SK-N-SH (cell line): Measurements from ENCODE around the gene CTBP1. TPM values are rescaled to one million over a fixed set of nuclear protein-coding genes. Genes with fewer than 3 reads are reported as not detected.

Experiments used
- CTCF ChIA-PET: fragments of 300-600, 350-600 bp; formaldehyde crosslinking; extraction: SDS; loops from one replicate; lab custom pipeline; 2021; lab: Yijun Ruan, JAX
- POLR2A ChIA-PET: fragments of 350-600 bp; sonication (Branson Sonifier 250); formaldehyde crosslinking; extraction: SDS; loops from one replicate; lab custom pipeline; 2020; ENCODE audit warnings: antibody characterized with exemption, inconsistent platforms; lab: Yijun Ruan, JAX
- DNase-seq: peaks from one replicate; pipeline ENCODE4 v3.0.0; 2012
- H2AFZ ChIP-seq: fragments of 200-600 bp; sonication (generic); 2 replicates; pipeline ENCODE4 v1.8.1; 2016; ENCODE audit warnings: antibody characterized with exemption, mild to moderate bottlenecking, low read depth
- H3F3A ChIP-seq: fragments of 200-600 bp; sonication (generic); replicated peaks from 2 replicates; pipeline ENCODE3; 2016; ENCODE audit warnings: antibody characterized with exemption, mild to moderate bottlenecking; ENCODE audit not compliant: insufficient read depth
- H3K27ac ChIP-seq, 2 experiments: fragments of 200-500 bp in 1 of 2; fragments of 200-600 bp in 1 of 2; sonication (Bioruptor generic) in 1 of 2; sonication (generic), shearing (Covaris generic) in 1 of 2; 2 replicates each; pipeline versions ENCODE4 v1.5.1 to v1.6.1; 2014 to 2016; ENCODE audit warnings: low read depth in 2 of 2, inconsistent platforms in 1 of 2, low read length in 1 of 2, mild to moderate bottlenecking in 1 of 2, mixed read lengths in 1 of 2
- H3K27me3 ChIP-seq: fragments of 200-600 bp; sonication (generic), shearing (Covaris generic); 2 replicates; pipeline ENCODE4 v1.6.1; 2016; ENCODE audit warnings: mixed run types; ENCODE audit not compliant: insufficient read depth
- H3K36me3 ChIP-seq, 2 experiments: fragments of 200-500 bp in 1 of 2; fragments of 200-600 bp in 1 of 2; sonication (Bioruptor generic) in 1 of 2; sonication (generic) in 1 of 2; replicated peaks in 1 of 2; 2 replicates each; pipeline versions ENCODE3 to v1.5.1; 2014 to 2016; ENCODE audit warnings: low read length in 1 of 2, mild to moderate bottlenecking in 1 of 2; ENCODE audit not compliant: insufficient read depth in 2 of 2, control insufficient read depth in 1 of 2
- H3K4me1 ChIP-seq, 2 experiments: fragments of 200-500 bp in 1 of 2; fragments of 200-600 bp in 1 of 2; sonication (Bioruptor generic) in 1 of 2; sonication (generic), shearing (Covaris generic) in 1 of 2; 2 replicates each; pipeline versions ENCODE4 v1.5.1 to v1.6.1; 2014 to 2016; ENCODE audit warnings: low read depth in 1 of 2, low read length in 1 of 2, mixed run types in 1 of 2; ENCODE audit not compliant: insufficient read depth in 2 of 2, control insufficient read depth in 1 of 2
- H3K4me2 ChIP-seq: fragments of 200-600 bp; sonication (generic), shearing (Covaris generic); 2 replicates; pipeline ENCODE4 v1.6.1; 2017; ENCODE audit warnings: mixed run types
- H3K4me3 ChIP-seq, 2 experiments: fragments of 200-500 bp in 1 of 2; fragments of 200-600 bp in 1 of 2; sonication (Bioruptor generic) in 1 of 2; sonication (generic), shearing (Covaris generic) in 1 of 2; 2 replicates each; pipeline versions ENCODE4 v1.5.1 to v1.8.1; 2014 to 2016; ENCODE audit warnings: low read depth in 2 of 2, inconsistent platforms in 1 of 2, low read length in 1 of 2, mild to moderate bottlenecking in 1 of 2, mixed read lengths in 1 of 2, moderate library complexity in 1 of 2
- H3K79me2 ChIP-seq: fragments of 200-600 bp; sonication (generic); 2 replicates; pipeline ENCODE4 v1.8.1; 2017; ENCODE audit warnings: mild to moderate bottlenecking; ENCODE audit not compliant: insufficient read depth
- H3K9ac ChIP-seq: fragments of 200-600 bp; sonication (generic); 2 replicates; pipeline ENCODE4 v1.6.1; 2017; ENCODE audit warnings: mixed run types
- H3K9me2 ChIP-seq: fragments of 200-600 bp; sonication (generic); 2 replicates; pipeline ENCODE4 v1.6.1; 2017; ENCODE audit warnings: mixed run types
- H3K9me3 ChIP-seq: fragments of 200-600 bp; sonication (generic); 2 replicates; pipeline ENCODE4 v1.6.1; 2017; ENCODE audit warnings: mixed run types, mild to moderate bottlenecking, moderate library complexity
- H4K20me1 ChIP-seq: fragments of 200-600 bp; sonication (generic); 2 replicates; pipeline ENCODE4 v1.6.1; 2017; ENCODE audit warnings: mild to moderate bottlenecking, mixed run types; ENCODE audit not compliant: insufficient read depth
- CHD2 ChIP-seq: fragments of 150-350 bp; IDR thresholded peaks from 2 replicates; pipeline ENCODE4 v1.6.1; 2018; ENCODE audit warnings: low read length; ENCODE audit not compliant: partially characterized antibody
- ELF1 ChIP-seq: IDR thresholded peaks from 2 replicates; pipeline ENCODE4 v1.4.0; 2012
- EZH2phosphoT487 ChIP-seq: fragments of 200-600 bp; sonication (generic); IDR thresholded peaks from 2 replicates; pipeline ENCODE4 v1.6.1; 2017; ENCODE audit warnings: low read depth, mixed run types, mild to moderate bottlenecking, antibody characterized with exemption, moderate library complexity, borderline replicate concordance
- FOSL2 ChIP-seq: IDR thresholded peaks from 2 replicates; pipeline ENCODE4 v1.4.0; 2012; ENCODE audit warnings: low read depth, mild to moderate bottlenecking, moderate library complexity, borderline replicate concordance
- GABPA ChIP-seq: IDR thresholded peaks from 2 replicates; pipeline ENCODE4 v1.4.0; 2012; ENCODE audit warnings: low read depth, mild to moderate bottlenecking
- GATA2 ChIP-seq: sonication (generic); formaldehyde crosslinking; IDR thresholded peaks from 2 replicates; pipeline ENCODE4 v1.5.0; 2020; ENCODE audit warnings: mild to moderate bottlenecking, missing genetic modification reagents
- MEF2A ChIP-seq: IDR thresholded peaks from 2 replicates; pipeline ENCODE4 v1.4.0; 2012; ENCODE audit warnings: low read depth, borderline replicate concordance
- RAD21 ChIP-seq: IDR thresholded peaks from 2 replicates; pipeline ENCODE4 v1.6.1; 2012; ENCODE audit warnings: mild to moderate bottlenecking, low read length
- RXRA ChIP-seq: IDR thresholded peaks from 2 replicates; pipeline ENCODE4 v1.4.0; 2012; ENCODE audit warnings: low read depth, mild to moderate bottlenecking, borderline replicate concordance
- SIN3A ChIP-seq: IDR thresholded peaks from 2 replicates; pipeline ENCODE4 v1.6.1; 2012; ENCODE audit warnings: low read depth, mild to moderate bottlenecking, low read length, moderate library complexity, borderline replicate concordance
- TAF1 ChIP-seq: IDR thresholded peaks from 2 replicates; pipeline ENCODE4 v1.6.1; 2012; ENCODE audit warnings: low read depth, mild to moderate bottlenecking, low read length, moderate library complexity, borderline replicate concordance
- WGBS: methylation state at CpG from one replicate; pipeline ENCODE4 v1.1.6; 2017; ENCODE audit warnings: low lambda C conversion rate; 5-methylcytosine and 5-hydroxymethylcytosine counted together
- polyA plus RNA-seq, 3 experiments: library from polyadenylated mRNA; depleted of rRNA; stranded (reverse); fragments of >200 nt; gene quantifications; 2 replicates each; pipeline ENCODE4 v1.2.3, GENCODE V29; 2012
- TF ChIP-seq, protein P1 (sequence below): IDR thresholded peaks from 2 replicates; pipeline ENCODE4 v1.4.0; 2012; ENCODE audit warnings: low read depth
- TF ChIP-seq, protein P2 (sequence below): IDR thresholded peaks from 2 replicates; pipeline ENCODE4 v1.4.0; 2012; ENCODE audit warnings: low read depth, borderline replicate concordance
- TF ChIP-seq, protein P3 (sequence below): IDR thresholded peaks from 2 replicates; pipeline ENCODE4 v1.4.0; 2012; ENCODE audit warnings: low read depth, borderline replicate concordance
- TF ChIP-seq, protein P4 (sequence below): fragments of 150-350 bp; IDR thresholded peaks from 2 replicates; pipeline ENCODE4 v1.6.1; 2016; ENCODE audit warnings: mild to moderate bottlenecking, low read depth, low read length
- TF ChIP-seq, protein P5 (sequence below): IDR thresholded peaks from 2 replicates; pipeline ENCODE4 v1.6.1; 2012; ENCODE audit warnings: mild to moderate bottlenecking, low read depth, low read length, moderate library complexity

The CTBP1 gene
- polyA plus RNA-seq, 1 of the 3 experiments (the other 2 are of a cell fraction): 183 TPM

DNA sequence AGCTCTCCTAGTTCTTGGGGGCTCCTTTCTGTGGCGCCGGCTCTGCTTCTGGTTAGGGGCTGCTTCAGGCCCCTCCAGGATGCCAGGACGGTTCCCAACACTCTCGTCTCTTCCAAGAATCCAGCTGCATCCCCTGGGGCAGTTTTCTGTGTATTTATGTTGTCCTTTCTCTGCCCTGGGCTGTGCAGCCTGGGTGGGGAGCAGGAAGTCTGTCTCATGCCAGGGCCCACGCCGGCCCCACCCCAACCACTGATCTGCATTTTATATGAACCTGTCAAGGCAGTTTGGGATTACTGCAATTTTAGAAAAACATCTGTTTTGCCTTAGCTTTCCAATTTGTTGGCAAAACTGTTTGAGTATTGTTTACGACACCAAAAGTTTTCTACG, 14.6 kb downstream of the CTBP1 start:
- POLR2A ChIA-PET: no interaction called here
- Histone ChIP-seq H3K36me3 (peaks cover 6 to 84% of the 10 kb centered on the region in 2 experiments), H3K27me3 (no peaks in the 10 kb centered on the region), H3K9me2 (no peaks in the 10 kb centered on the region), H3K9ac (no peak overlapping the region), H4K20me1 (peaks cover 31% of the 10 kb centered on the region), H3K4me3 (no peak overlapping the region), H2AFZ (no peak overlapping the region), H3K79me2 (peaks cover 28% of the 10 kb centered on the region), H3K9me3 (no peaks in the 10 kb centered on the region), H3K4me1 (peaks cover 0 to 30% of the 10 kb centered on the region in 2 experiments; a peak in 1 of 4 replicates), H3K4me2 (no peak overlapping the region), H3F3A (no peaks in the 10 kb centered on the region), H3K27ac (peak overlapping the region in 1 of 2 experiments; percentile 66; a peak in 2 of 4 replicates)
- DNase-seq: peak; percentile 63
- CTCF ChIA-PET: interaction anchor here (0.7 to 3.5 kb wide), 12 partner anchors 10 to 105 kb away, joined by 3 to 33 read pairs (median 4); partner anchors contain the start of genes CTBP1 and SPON2
- TF ChIP-seq CHD2: no peak
- TF ChIP-seq, protein P1, sequence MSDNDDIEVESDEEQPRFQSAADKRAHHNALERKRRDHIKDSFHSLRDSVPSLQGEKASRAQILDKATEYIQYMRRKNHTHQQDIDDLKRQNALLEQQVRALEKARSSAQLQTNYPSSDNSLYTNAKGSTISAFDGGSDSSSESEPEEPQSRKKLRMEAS: no peak
- TF ChIP-seq GATA2 (CRISPR knock-in tag): no peak
- TF ChIP-seq GABPA: no peak
- TF ChIP-seq RXRA: no peak
- TF ChIP-seq, protein P2, sequence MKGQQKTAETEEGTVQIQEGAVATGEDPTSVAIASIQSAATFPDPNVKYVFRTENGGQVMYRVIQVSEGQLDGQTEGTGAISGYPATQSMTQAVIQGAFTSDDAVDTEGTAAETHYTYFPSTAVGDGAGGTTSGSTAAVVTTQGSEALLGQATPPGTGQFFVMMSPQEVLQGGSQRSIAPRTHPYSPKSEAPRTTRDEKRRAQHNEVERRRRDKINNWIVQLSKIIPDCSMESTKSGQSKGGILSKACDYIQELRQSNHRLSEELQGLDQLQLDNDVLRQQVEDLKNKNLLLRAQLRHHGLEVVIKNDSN: no peak
- TF ChIP-seq, protein P3, sequence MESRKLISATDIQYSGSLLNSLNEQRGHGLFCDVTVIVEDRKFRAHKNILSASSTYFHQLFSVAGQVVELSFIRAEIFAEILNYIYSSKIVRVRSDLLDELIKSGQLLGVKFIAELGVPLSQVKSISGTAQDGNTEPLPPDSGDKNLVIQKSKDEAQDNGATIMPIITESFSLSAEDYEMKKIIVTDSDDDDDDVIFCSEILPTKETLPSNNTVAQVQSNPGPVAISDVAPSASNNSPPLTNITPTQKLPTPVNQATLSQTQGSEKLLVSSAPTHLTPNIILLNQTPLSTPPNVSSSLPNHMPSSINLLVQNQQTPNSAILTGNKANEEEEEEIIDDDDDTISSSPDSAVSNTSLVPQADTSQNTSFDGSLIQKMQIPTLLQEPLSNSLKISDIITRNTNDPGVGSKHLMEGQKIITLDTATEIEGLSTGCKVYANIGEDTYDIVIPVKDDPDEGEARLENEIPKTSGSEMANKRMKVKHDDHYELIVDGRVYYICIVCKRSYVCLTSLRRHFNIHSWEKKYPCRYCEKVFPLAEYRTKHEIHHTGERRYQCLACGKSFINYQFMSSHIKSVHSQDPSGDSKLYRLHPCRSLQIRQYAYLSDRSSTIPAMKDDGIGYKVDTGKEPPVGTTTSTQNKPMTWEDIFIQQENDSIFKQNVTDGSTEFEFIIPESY: no peak
- no peak for TF ChIP-seq EZH2phosphoT487
- TF ChIP-seq RAD21: no peak
- TF ChIP-seq FOSL2: no peak
- WGBS: 92% methylated on average over 8 of the region's 8 CpGs

DNA sequence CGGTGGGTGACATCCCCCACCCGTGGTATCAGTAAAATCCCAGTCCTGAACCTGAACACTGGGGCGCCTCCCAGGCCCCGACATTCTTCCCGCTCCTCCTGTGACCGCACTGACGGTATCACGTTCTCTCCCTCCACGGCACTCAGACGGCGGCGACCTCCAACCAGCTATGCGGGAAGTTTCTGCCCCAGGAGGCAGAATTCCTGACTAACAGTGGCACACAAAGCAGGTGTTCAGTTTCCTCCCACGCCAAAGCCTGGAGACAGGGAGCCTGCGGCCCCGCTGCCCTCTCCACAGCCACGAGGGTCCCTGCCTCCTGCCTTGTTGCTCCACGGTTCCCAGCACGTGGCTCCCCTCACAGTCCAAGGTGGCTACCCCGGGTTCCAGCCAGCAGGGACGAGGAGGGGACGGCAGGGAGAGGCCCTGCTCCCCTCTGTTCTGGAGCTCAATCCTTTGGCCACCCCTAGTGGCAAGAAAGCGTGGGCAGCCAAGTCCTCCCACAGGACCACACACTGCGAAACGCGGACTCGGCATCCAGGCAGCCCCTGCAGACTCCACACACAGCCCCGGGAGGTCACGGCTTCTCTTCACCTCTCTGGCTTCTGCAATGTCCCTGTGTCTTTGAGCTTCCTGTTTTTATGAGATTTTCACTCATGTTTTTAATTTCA, 15.2 kb downstream of the CTBP1 start:
- Histone ChIP-seq H4K20me1 (peaks cover 25% of the 10 kb centered on the region), H3K9ac (no peak overlapping the region), H3K79me2 (peaks cover 22% of the 10 kb centered on the region), H3K9me2 (no peaks in the 10 kb centered on the region), H3F3A (no peaks in the 10 kb centered on the region), H2AFZ (no peak overlapping the region), H3K4me1 (peaks cover 0 to 30% of the 10 kb centered on the region in 2 experiments; a peak in 1 of 4 replicates), H3K36me3 (peaks cover 6 to 84% of the 10 kb centered on the region in 2 experiments), H3K27me3 (no peaks in the 10 kb centered on the region), H3K9me3 (no peaks in the 10 kb centered on the region), H3K4me3 (no peak overlapping the region), H3K4me2 (no peak overlapping the region), H3K27ac (peak overlapping the region in 1 of 2 experiments; percentile 66; a peak in 2 of 4 replicates)
- ChIA-PET POLR2A (interaction anchor here (0.9 to 1.2 kb wide), 2 partner anchors 15 kb away, joined by 3 to 6 read pairs; partner anchors contain the start of gene CTBP1), CTCF (interaction anchor here (0.7 to 3.5 kb wide), 15 partner anchors 10 to 112 kb away, joined by 3 to 33 read pairs (median 4); partner anchors contain the start of genes CTBP1 and SPON2)
- peak; percentile 81 for DNase-seq
- 93% methylated on average over 15 of the region's 29 CpGs for WGBS
- no peak for TF ChIP-seq ELF1
- TF ChIP-seq, protein P4, sequence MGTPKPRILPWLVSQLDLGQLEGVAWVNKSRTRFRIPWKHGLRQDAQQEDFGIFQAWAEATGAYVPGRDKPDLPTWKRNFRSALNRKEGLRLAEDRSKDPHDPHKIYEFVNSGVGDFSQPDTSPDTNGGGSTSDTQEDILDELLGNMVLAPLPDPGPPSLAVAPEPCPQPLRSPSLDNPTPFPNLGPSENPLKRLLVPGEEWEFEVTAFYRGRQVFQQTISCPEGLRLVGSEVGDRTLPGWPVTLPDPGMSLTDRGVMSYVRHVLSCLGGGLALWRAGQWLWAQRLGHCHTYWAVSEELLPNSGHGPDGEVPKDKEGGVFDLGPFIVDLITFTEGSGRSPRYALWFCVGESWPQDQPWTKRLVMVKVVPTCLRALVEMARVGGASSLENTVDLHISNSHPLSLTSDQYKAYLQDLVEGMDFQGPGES: no peak
- TF ChIP-seq TAF1: no peak
- TF ChIP-seq, protein P2: no peak
- TF ChIP-seq SIN3A: no peak
- TF ChIP-seq, protein P5, sequence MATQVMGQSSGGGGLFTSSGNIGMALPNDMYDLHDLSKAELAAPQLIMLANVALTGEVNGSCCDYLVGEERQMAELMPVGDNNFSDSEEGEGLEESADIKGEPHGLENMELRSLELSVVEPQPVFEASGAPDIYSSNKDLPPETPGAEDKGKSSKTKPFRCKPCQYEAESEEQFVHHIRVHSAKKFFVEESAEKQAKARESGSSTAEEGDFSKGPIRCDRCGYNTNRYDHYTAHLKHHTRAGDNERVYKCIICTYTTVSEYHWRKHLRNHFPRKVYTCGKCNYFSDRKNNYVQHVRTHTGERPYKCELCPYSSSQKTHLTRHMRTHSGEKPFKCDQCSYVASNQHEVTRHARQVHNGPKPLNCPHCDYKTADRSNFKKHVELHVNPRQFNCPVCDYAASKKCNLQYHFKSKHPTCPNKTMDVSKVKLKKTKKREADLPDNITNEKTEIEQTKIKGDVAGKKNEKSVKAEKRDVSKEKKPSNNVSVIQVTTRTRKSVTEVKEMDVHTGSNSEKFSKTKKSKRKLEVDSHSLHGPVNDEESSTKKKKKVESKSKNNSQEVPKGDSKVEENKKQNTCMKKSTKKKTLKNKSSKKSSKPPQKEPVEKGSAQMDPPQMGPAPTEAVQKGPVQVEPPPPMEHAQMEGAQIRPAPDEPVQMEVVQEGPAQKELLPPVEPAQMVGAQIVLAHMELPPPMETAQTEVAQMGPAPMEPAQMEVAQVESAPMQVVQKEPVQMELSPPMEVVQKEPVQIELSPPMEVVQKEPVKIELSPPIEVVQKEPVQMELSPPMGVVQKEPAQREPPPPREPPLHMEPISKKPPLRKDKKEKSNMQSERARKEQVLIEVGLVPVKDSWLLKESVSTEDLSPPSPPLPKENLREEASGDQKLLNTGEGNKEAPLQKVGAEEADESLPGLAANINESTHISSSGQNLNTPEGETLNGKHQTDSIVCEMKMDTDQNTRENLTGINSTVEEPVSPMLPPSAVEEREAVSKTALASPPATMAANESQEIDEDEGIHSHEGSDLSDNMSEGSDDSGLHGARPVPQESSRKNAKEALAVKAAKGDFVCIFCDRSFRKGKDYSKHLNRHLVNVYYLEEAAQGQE: no peak
- TF ChIP-seq EZH2phosphoT487: no peak
- TF ChIP-seq MEF2A: no peak
